Neural progenitor cell (in vitro differentiated cells): ENCODE measurements around the gene RS1. TPM values are rescaled to one million over a fixed set of nuclear protein-coding genes. Genes with fewer than 3 reads are reported as not detected.

Experiments
- DNase-seq: peaks from one replicate; pipeline ENCODE4 v3.0.0-alpha.2; 2016; ENCODE audit warnings: low spot score
- H2AFZ ChIP-seq: fragments of 200-600 bp; sonication (generic); replicated peaks from 2 replicates; pipeline ENCODE4 v1.6.1; 2016; ENCODE audit warnings: antibody characterized with exemption
- H3F3A ChIP-seq: fragments of 200-600 bp; sonication (generic); 2 replicates; pipeline ENCODE4 v1.6.1; 2016; ENCODE audit warnings: antibody characterized with exemption, low read depth
- H3K27ac ChIP-seq: fragments of 200-600 bp; sonication (generic); 2 replicates; pipeline ENCODE4 v1.5.1; 2016; ENCODE audit warnings: mild to moderate bottlenecking
- H3K27me3 ChIP-seq: fragments of 200-600 bp; sonication (generic); 2 replicates; pipeline ENCODE4 v1.6.1; 2016; ENCODE audit warnings: mild to moderate bottlenecking, moderate library complexity
- H3K36me3 ChIP-seq: fragments of 200-600 bp; sonication (generic); 2 replicates; pipeline ENCODE4 v1.5.1; 2016
- H3K4me1 ChIP-seq: fragments of 200-600 bp; sonication (generic); 2 replicates; pipeline ENCODE4 v1.6.1; 2016; ENCODE audit warnings: mixed run types
- H3K4me2 ChIP-seq: fragments of 200-600 bp; sonication (generic); 2 replicates; pipeline ENCODE4 v1.6.1; 2016
- H3K4me3 ChIP-seq: fragments of 200-600 bp; sonication (generic); 2 replicates; pipeline ENCODE4 v1.5.1; 2016
- H3K79me2 ChIP-seq: fragments of 200-600 bp; sonication (generic); 2 replicates; pipeline ENCODE4 v1.6.1; 2016; ENCODE audit warnings: low read depth
- H3K9ac ChIP-seq: fragments of 200-600 bp; sonication (generic); 2 replicates; pipeline ENCODE4 v1.6.1; 2016
- H3K9me3 ChIP-seq: fragments of 200-600 bp; sonication (generic); 2 replicates; pipeline ENCODE4 v1.5.1; 2016; ENCODE audit warnings: low read depth
- H4K20me1 ChIP-seq: fragments of 200-600 bp; sonication (generic); 2 replicates; pipeline ENCODE4 v1.6.1; 2016; ENCODE audit warnings: low read depth
- H3K27ac Mint-ChIP-seq: 3 replicates; pipeline ENCODE4 v1.8.0; 2021; ENCODE audit warnings: mixed read lengths
- H3K27me3 Mint-ChIP-seq: 2 replicates; pipeline ENCODE4 v1.8.0; 2022; ENCODE audit warnings: low read depth, mild to moderate bottlenecking, inconsistent platforms, moderate library complexity, mixed read lengths; ENCODE audit not compliant: insufficient read depth
- H3K36me3 Mint-ChIP-seq: 3 replicates; pipeline ENCODE4 v1.8.0; 2021; ENCODE audit warnings: mixed read lengths
- H3K4me1 Mint-ChIP-seq: 3 replicates; pipeline ENCODE4 v1.8.0; 2021; ENCODE audit warnings: mixed read lengths
- H3K4me3 Mint-ChIP-seq: 3 replicates; pipeline ENCODE4 v1.8.0; 2021; ENCODE audit warnings: mild to moderate bottlenecking, moderate library complexity, mixed read lengths
- H3K9me3 Mint-ChIP-seq: 3 replicates; pipeline ENCODE4 v1.8.0; 2020; ENCODE audit warnings: mixed read lengths
- CTCF ChIP-seq: fragments of 200-600 bp; sonication (generic); IDR thresholded peaks from 2 replicates; pipeline ENCODE4 v1.5.1; 2017; ENCODE audit warnings: antibody characterized with exemption, mild to moderate bottlenecking
- EZH2 ChIP-seq: fragments of 200-600 bp; sonication (generic); IDR thresholded peaks from 2 replicates; pipeline ENCODE4 v1.6.1; 2017; ENCODE audit warnings: antibody characterized with exemption, mild to moderate bottlenecking, moderate library complexity
- EZH2phosphoT487 ChIP-seq: fragments of 200-600 bp; sonication (generic); IDR thresholded peaks from 2 replicates; pipeline ENCODE4 v1.6.1; 2017; ENCODE audit warnings: antibody characterized with exemption
- total RNA-seq: library from RNA; depleted of rRNA; stranded (reverse); fragments of >200 nt; gene quantifications from 2 replicates; pipeline ENCODE4 v1.2.3, GENCODE V29; 2015; ENCODE audit warnings: low replicate concordance

RS1 gene
- total RNA-seq, 1 donor from 2014 or later: not detected

GRCh38 chrX:18692541-18692940, 20.6 kb upstream of the RS1 start:
- H2AFZ ChIP-seq: no peak overlapping the region
- H3K79me2 ChIP-seq: no peaks in the 10 kb centered on the region
- Mint-ChIP-seq H3K36me3 (no peaks in the 10 kb centered on the region), H3K27me3 (no peaks in the 10 kb centered on the region), H3K4me3 (no peak overlapping the region), H3K4me1 (no peaks in the 10 kb centered on the region), H3K9me3 (peaks cover 14% of the 10 kb centered on the region), H3K27ac (no peak overlapping the region)
- H3K27me3 ChIP-seq: no peaks in the 10 kb centered on the region
- no peak for DNase-seq
- H3F3A ChIP-seq: no peaks in the 10 kb centered on the region
- H3K4me1 ChIP-seq: peaks cover 3% of the 10 kb centered on the region
- no peaks in the 10 kb centered on the region for H4K20me1 ChIP-seq
- H3K9ac ChIP-seq: no peak overlapping the region
- H3K36me3 ChIP-seq: no peaks in the 10 kb centered on the region
- H3K4me2 ChIP-seq: no peak overlapping the region
- no peak for TF ChIP-seq CTCF
- TF ChIP-seq EZH2phosphoT487: no peak
- TF ChIP-seq EZH2: no peak
- H3K27ac ChIP-seq: no peak overlapping the region
- H3K9me3 ChIP-seq: no peaks in the 10 kb centered on the region
- H3K4me3 ChIP-seq: no peak overlapping the region

GRCh38 chrX:18691431-18691830, 19.5 kb upstream of the RS1 start:
- no peak overlapping the region for H3K9ac ChIP-seq
- no peak overlapping the region for H3K4me3 ChIP-seq
- no peak for TF ChIP-seq EZH2phosphoT487
- no peak for TF ChIP-seq CTCF
- no peak for TF ChIP-seq EZH2
- Mint-ChIP-seq H3K36me3 (no peaks in the 10 kb centered on the region), H3K4me3 (no peak overlapping the region), H3K27ac (no peak overlapping the region), H3K9me3 (peaks cover 14% of the 10 kb centered on the region), H3K4me1 (no peaks in the 10 kb centered on the region), H3K27me3 (no peaks in the 10 kb centered on the region)
- no peaks in the 10 kb centered on the region for H3K27me3 ChIP-seq
- H2AFZ ChIP-seq: no peak overlapping the region
- no peaks in the 10 kb centered on the region for H3K36me3 ChIP-seq
- no peaks in the 10 kb centered on the region for H3F3A ChIP-seq
- DNase-seq: no peak
- no peaks in the 10 kb centered on the region for H4K20me1 ChIP-seq
- H3K9me3 ChIP-seq: no peaks in the 10 kb centered on the region
- no peak overlapping the region for H3K4me2 ChIP-seq
- H3K4me1 ChIP-seq: peaks cover 3% of the 10 kb centered on the region
- H3K27ac ChIP-seq: no peak overlapping the region
- no peaks in the 10 kb centered on the region for H3K79me2 ChIP-seq

- Mint-ChIP-seq H3K27ac (no peak overlapping the region), H3K4me3 (no peak overlapping the region)
These were observed 16.1 kb upstream of the RS1 start for GRCh38 chrX:18687856-18688495.

More at GRCh38 chrX:18687856-18688495, 16.1 kb upstream of the RS1 start:
- Histone ChIP-seq H3K4me1 (peaks cover 3% of the 10 kb centered on the region), H3K79me2 (no peaks in the 10 kb centered on the region), H3K9ac (no peak overlapping the region), H3K4me2 (no peak overlapping the region), H4K20me1 (no peaks in the 10 kb centered on the region), H3K4me3 (no peak overlapping the region), H3K27me3 (no peaks in the 10 kb centered on the region), H3F3A (no peaks in the 10 kb centered on the region), H3K36me3 (no peaks in the 10 kb centered on the region), H2AFZ (no peak overlapping the region), H3K9me3 (no peaks in the 10 kb centered on the region), H3K27ac (no peak overlapping the region)
- Mint-ChIP-seq H3K27me3 (no peaks in the 10 kb centered on the region), H3K36me3 (no peaks in the 10 kb centered on the region), H3K4me1 (no peaks in the 10 kb centered on the region), H3K9me3 (peaks cover 8% of the 10 kb centered on the region)
- DNase-seq: no peak
- TF ChIP-seq EZH2 (no peak), CTCF (no peak), EZH2phosphoT487 (no peak)
